Limb (tissue), 2 donors: Measurements from ENCODE around the gene ATP6V1B1.

ENCODE experiments used
- DNase-seq, 2 donors: peaks; one replicate each; pipeline ENCODE4 v3.0.0-alpha.2; 2016; ENCODE audit errors: extremely low spot score in 2 of 2

The ATP6V1B1 gene

GRCh38 chr2:70926042-70926441 is 9.7 kb upstream of the ATP6V1B1 start:
- no peak for DNase-seq

GRCh38 chr2:70927138-70927537 is 8.6 kb upstream of the ATP6V1B1 start:
- DNase-seq = no peak

GRCh38 chr2:70927641-70928040 is 8.1 kb upstream of the ATP6V1B1 start:
- no peak for DNase-seq

- no peak for DNase-seq
These were observed 7.3 kb upstream of the ATP6V1B1 start for GRCh38 chr2:70928366-70928765.

- DNase-seq = no peak
These were observed 5.0 kb upstream of the ATP6V1B1 start for GRCh38 chr2:70930371-70931329.

- no peak for DNase-seq
These were observed 4.2 kb upstream of the ATP6V1B1 start for GRCh38 chr2:70931376-70932000.

- no peak for DNase-seq
These were observed 3.0 kb upstream of the ATP6V1B1 start for GRCh38 chr2:70932631-70933230.

- DNase-seq = no peak
These were observed 719 bp upstream of the ATP6V1B1 start for GRCh38 chr2:70934981-70935380.

GRCh38 chr2:70936165-70936978 is 672 bp downstream of the ATP6V1B1 start:
- DNase-seq = no peak

GRCh38 chr2:70936979-70937811 is 1.5 kb downstream of the ATP6V1B1 start:
- no peak for DNase-seq

- no peak for DNase-seq
These were observed 2.3 kb downstream of the ATP6V1B1 start for GRCh38 chr2:70937866-70938585.

- DNase-seq = no peak
These were observed 2.9 kb downstream of the ATP6V1B1 start for GRCh38 chr2:70938586-70938950.

GRCh38 chr2:70939001-70939838 is 3.5 kb downstream of the ATP6V1B1 start:
- DNase-seq = no peak

GRCh38 chr2:70939839-70940580 is 4.3 kb downstream of the ATP6V1B1 start:
- no peak for DNase-seq

GRCh38 chr2:70941186-70941585 is 5.5 kb downstream of the ATP6V1B1 start:
- peak in 1 of 2 donors; percentile 14 for DNase-seq

- peak in 1 of 2 donors; percentile 16 for DNase-seq
These were observed 6.0 kb downstream of the ATP6V1B1 start for GRCh38 chr2:70941701-70942100.

GRCh38 chr2:70942396-70943204 is 6.9 kb downstream of the ATP6V1B1 start:
- peak; percentile 31 to 35 for DNase-seq
